Activated naive CD8-positive, alpha-beta T cell treated with anti-CD3 and anti-CD28 coated beads for 36 hours (primary cell): ENCODE data around the gene TFF3. TPM values are rescaled to one million over a fixed set of nuclear protein-coding genes. Genes with fewer than 3 reads are reported as not detected.

Experiments
- DNase-seq: peaks from one replicate; pipeline ENCODE4 v3.0.0; 2021
- H3K27ac Mint-ChIP-seq: one replicate; pipeline ENCODE4 v1.8.0; 2022; ENCODE audit warnings: mild to moderate bottlenecking, moderate library complexity, mixed read lengths
- H3K27me3 Mint-ChIP-seq: one replicate; pipeline ENCODE4 v1.8.0; 2022; ENCODE audit warnings: mild to moderate bottlenecking, mixed read lengths
- H3K36me3 Mint-ChIP-seq: one replicate; pipeline ENCODE4 v1.8.0; 2021; ENCODE audit warnings: mild to moderate bottlenecking, mixed read lengths
- H3K4me1 Mint-ChIP-seq: one replicate; pipeline ENCODE4 v1.8.0; 2021; ENCODE audit warnings: mixed read lengths
- H3K4me3 Mint-ChIP-seq: one replicate; pipeline ENCODE4 v1.8.0; 2022; ENCODE audit warnings: mild to moderate bottlenecking, moderate library complexity, mixed read lengths
- H3K9me3 Mint-ChIP-seq: one replicate; pipeline ENCODE4 v1.8.0; 2022; ENCODE audit warnings: mixed read lengths
- total RNA-seq, 2 experiments: library from RNA; stranded (reverse); gene quantifications; one replicate each; pipeline ENCODE4 v1.2.3, GENCODE V29; 2021

Gene TFF3
- total RNA-seq, 2 experiments from 2014 or later = not detected

DNA sequence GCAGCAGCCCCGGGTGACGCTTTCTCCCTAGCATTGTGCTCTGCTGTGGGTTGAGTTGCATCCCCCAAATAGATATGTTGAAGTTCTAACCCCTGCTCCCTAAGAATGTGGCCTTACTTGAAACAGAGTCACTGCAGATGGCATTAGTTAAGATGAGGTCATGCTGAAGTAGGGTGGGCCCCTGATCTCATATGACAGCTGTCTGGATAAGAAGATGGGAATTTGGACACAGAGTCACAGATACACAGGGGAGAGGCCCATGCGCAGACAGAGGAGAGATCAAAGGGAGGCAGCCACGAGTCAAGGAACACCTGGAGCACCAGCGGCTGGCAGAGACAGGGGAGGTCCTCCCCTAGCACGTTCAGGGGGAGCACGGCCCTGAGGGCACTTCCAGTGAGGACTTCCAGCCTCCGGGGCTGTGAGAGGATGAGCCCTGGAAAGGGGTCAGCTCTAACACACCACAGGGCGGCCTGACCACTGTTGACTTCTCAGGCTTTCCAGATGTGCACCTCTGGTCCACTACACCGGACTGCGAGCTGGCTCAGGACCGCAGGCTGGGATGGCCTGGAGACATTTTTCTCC, 49.9 kb downstream of the TFF3 start:
- no peak for DNase-seq
- Mint-ChIP-seq H3K4me3 (no peak overlapping the region), H3K4me1 (peaks cover 30% of the 10 kb centered on the region), H3K36me3 (peaks cover 2% of the 10 kb centered on the region), H3K27ac (no peak overlapping the region), H3K27me3 (no peaks in the 10 kb centered on the region), H3K9me3 (no peaks in the 10 kb centered on the region)

DNA sequence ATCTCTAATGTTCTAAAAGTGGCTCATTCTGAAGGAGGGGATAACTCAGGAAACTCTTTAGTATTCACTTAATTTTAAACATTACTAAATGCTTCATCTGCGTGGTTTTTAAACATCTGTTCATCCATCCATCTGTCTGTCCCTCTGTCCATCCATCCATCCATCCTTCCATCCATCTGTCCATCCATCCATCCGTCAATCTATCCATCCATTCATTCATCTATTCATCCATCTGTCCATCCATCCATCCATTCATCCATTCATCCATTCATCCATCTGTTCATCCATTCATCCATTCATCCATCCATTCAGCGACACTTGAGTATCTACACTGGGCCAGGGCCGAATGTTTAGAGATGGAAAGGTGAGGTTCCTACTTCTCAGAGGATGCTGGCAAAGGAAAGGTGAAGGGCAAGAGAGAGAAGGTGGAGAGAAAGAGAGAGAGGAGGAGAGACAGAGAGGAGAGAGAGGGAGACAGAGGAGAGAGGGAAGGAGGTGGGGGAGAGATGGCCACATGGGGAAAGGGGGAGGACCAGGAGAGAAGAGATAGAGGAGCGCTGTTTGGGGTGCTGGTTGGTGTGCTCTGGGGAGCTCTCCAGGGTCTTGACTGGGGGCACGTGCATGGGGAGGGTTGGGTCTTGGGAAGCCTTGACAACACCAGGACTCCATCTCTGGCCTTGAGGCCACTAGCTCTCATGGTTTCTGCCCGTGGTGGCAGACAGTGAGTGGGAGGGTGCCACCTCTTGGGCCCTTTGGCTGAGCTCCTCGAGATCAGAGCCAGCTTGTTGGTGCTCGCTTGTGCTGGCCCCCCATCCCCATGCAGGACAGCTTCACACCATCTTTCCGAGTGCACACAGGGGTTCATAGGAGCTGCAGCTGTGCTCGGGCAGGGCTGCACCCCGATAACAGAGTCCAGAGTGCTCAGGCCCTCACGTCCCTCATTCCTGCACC, 50.7 kb downstream of the TFF3 start:
- Mint-ChIP-seq H3K36me3 (peaks cover 2% of the 10 kb centered on the region), H3K9me3 (no peaks in the 10 kb centered on the region), H3K4me1 (peaks cover 27% of the 10 kb centered on the region), H3K27ac (no peak overlapping the region), H3K27me3 (no peaks in the 10 kb centered on the region), H3K4me3 (no peak overlapping the region)
- DNase-seq = no peak

DNA sequence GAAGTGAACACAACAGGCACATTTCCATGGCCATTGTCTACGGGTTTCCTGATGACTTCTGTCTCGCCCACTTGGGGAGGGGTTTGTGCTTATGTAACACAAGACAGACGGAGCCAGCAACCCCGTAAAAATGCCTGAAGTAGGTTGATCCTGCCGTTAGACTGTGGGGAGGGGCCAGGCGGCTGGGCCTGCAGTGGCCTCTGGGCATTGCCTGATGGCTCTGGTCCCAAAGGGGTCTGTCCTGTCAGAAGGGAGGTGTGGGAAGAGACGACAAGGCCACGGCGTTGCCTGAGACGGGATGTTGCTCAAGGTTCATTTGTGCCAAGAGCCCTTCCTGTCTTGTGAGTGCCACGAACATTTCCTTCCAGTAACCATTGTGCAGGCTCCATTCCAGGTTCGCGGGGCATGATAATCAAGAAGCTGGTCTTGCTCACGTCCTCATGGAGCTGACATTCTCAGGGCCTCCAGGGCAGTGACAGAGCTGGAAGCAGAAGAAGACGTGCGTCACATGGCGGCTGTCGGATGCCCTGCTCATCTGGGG, 51.5 kb downstream of the TFF3 start:
- Mint-ChIP-seq H3K9me3 (no peaks in the 10 kb centered on the region), H3K4me1 (peaks cover 21% of the 10 kb centered on the region), H3K4me3 (no peak overlapping the region), H3K36me3 (peaks cover 2% of the 10 kb centered on the region), H3K27me3 (no peaks in the 10 kb centered on the region), H3K27ac (no peak overlapping the region)
- no peak for DNase-seq

DNA sequence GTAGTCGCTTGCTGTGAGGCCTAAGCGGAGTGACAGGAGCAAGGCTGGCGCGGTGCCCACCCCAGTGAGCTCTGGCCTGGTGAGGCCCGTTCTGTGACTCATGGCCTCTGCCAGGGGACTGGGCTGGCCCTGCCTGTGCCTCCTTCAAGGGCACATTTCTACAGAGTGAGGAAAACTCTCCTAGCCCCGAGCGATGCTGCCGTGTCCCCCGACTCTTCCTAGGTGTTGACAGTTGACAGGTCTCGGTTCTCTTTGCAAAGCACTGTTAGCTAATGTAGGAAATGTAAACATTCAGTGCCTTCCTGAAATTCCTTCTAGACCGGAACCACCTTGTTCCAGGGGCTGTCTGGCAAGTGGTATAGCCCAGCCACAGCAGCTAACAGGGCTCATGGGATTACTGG, 52.4 kb downstream of the TFF3 start:
- H3K27me3 Mint-ChIP-seq = no peaks in the 10 kb centered on the region
- peaks cover 20% of the 10 kb centered on the region for H3K4me1 Mint-ChIP-seq

DNA sequence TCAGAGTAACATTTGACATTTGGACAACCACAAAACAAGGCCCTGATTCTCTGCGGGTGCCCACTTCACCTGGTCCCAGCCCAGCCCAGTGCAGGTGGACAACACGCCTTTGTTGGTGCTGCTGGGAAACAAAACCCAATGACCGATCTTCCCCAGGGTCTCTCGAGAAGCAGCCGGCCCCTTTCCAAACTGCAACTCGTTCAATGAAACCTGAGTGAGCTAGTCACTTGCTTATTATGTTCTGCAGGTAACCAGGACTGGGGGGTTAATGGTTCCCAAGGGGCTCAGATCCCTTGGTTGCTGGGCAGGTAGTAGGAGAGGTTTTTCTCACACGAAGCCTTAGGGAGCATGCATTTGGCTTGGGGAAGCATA, 53.4 kb downstream of the TFF3 start:
- no peaks in the 10 kb centered on the region for H3K36me3 Mint-ChIP-seq
- peaks cover 14% of the 10 kb centered on the region for H3K4me1 Mint-ChIP-seq
- DNase-seq = no peak
- H3K4me3 Mint-ChIP-seq = no peak overlapping the region
- no peaks in the 10 kb centered on the region for H3K9me3 Mint-ChIP-seq
- no peak overlapping the region for H3K27ac Mint-ChIP-seq
- H3K27me3 Mint-ChIP-seq = no peaks in the 10 kb centered on the region

More for the DNA sequence above, 52.4 kb downstream of the TFF3 start:
- peaks cover 2% of the 10 kb centered on the region for H3K36me3 Mint-ChIP-seq
- H3K4me3 Mint-ChIP-seq = no peak overlapping the region
- H3K9me3 Mint-ChIP-seq = no peaks in the 10 kb centered on the region
- no peak for DNase-seq
- H3K27ac Mint-ChIP-seq = no peak overlapping the region

Other genes with a start within 250 kb of the TFF3 start
- not detected for gene UMODL1, start 244.1 kb downstream of the TFF3 start, total RNA-seq
- 10 to 100 TPM in 1 of 2 experiments, 1 to 10 TPM in 1; 9.8 to 11.1 TPM for gene ABCG1, start 96.3 kb downstream of the TFF3 start, total RNA-seq
- not detected for gene TFF2, start 35.6 kb upstream of the TFF3 start, total RNA-seq
- gene TFF1, start 51.1 kb upstream of the TFF3 start, total RNA-seq = not detected
- 10 to 100 TPM; 49.1 to 50.7 TPM for gene TMPRSS3, start 80.6 kb upstream of the TFF3 start, total RNA-seq
- gene UBASH3A, start 88.5 kb upstream of the TFF3 start, total RNA-seq = 10 to 100 TPM; 38.9 to 41.1 TPM
- gene RSPH1, start 180.8 kb upstream of the TFF3 start, total RNA-seq = under 1 TPM in 1 of 2 experiments, not detected in 1; 0.32 TPM
- 10 to 100 TPM; 15.7 to 17.5 TPM for gene SLC37A1, start 198.4 kb upstream of the TFF3 start, total RNA-seq